ENCODE data around the gene GPC6.

Gene GPC6

DNA sequence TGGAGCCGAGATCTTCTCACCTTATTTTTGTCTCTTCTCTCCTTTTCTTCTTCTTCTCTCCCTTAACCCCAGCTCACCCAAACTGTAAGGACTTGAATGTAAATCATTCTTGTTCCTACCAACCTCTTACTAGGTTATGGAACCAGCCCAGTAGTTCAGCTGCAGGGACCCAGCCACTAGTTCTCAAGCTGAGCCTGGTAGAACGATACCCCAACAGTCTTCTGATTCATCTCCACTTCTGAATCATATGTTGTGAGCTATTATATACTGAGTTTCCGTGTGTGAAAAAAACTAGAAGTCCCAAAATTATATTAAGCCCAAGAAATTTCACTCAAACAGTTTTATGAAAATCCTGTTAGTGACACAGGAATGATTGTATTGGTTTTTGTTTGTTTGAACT lies 1185.1 kb downstream of the GPC6 start:
- TF ChIP-seq, protein P1, sequence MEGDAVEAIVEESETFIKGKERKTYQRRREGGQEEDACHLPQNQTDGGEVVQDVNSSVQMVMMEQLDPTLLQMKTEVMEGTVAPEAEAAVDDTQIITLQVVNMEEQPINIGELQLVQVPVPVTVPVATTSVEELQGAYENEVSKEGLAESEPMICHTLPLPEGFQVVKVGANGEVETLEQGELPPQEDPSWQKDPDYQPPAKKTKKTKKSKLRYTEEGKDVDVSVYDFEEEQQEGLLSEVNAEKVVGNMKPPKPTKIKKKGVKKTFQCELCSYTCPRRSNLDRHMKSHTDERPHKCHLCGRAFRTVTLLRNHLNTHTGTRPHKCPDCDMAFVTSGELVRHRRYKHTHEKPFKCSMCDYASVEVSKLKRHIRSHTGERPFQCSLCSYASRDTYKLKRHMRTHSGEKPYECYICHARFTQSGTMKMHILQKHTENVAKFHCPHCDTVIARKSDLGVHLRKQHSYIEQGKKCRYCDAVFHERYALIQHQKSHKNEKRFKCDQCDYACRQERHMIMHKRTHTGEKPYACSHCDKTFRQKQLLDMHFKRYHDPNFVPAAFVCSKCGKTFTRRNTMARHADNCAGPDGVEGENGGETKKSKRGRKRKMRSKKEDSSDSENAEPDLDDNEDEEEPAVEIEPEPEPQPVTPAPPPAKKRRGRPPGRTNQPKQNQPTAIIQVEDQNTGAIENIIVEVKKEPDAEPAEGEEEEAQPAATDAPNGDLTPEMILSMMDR (IDR thresholded peaks at IDR 0.05; ENCODE audit: borderline replicate concordance, insufficient read depth, low read depth, low read length): no peak
- no peak overlapping the region for H3K4me3 ChIP-seq (ENCODE audit: low read depth, low read length)

DNA sequence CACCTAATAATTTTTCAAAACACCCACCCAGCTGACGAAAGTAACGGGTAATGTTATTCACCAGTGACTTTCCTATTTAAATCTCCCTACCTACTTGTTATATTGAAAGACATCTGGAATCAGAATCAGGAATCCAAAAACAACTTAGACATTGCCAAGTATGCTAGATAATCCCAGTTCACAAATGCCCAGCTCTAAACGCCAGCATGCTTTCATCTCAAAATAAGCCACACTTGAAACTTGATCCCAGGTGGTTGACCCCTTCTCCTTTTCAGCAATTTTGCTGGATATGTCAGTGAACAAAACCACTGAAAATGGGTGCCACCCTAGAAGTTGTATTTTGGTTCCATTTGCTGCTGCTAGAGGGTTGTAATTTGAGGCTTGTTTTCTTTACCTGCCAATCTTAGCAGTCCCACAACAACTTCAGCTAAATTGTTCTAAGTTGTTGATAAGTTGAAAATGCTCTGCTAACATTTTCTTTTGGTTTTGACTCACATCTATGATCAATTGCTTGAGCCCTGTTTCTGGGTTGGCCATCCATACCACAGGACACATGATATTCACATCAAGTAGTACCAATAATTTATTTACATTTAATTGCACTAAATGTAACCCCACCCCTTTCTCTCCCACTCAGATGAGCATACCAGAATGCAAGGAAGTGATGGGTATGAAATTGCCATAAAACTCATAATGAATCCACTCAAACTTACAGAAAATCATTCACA lies 1186.4 kb downstream of the GPC6 start:
- TF ChIP-seq, protein P1 (IDR thresholded peaks at IDR 0.05; ENCODE audit: borderline replicate concordance, insufficient read depth, low read depth, low read length): no peak
- no peak overlapping the region for H3K4me3 ChIP-seq (ENCODE audit: low read depth, low read length)

DNA sequence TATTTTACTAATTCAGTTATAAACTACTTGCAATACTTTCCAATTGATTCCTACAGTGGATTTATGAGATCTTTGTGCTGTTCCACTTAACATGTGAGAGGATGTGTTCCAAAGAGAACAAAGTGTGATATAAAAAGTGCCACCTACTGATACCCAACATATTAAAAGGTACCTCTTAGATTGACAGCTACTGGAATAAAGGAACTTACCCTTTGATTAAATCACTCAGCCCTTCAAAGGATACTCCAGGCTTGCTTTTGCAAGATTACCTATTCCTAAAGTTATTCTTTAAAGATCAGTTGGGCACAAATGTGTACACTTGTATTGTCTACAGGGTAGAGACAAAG lies 1187.0 kb downstream of the GPC6 start:
- TF ChIP-seq, protein P1 (IDR thresholded peaks at IDR 0.05; ENCODE audit: borderline replicate concordance, insufficient read depth, low read depth, low read length): no peak
- no peak overlapping the region for H3K4me3 ChIP-seq (ENCODE audit: low read depth, low read length)

DNA sequence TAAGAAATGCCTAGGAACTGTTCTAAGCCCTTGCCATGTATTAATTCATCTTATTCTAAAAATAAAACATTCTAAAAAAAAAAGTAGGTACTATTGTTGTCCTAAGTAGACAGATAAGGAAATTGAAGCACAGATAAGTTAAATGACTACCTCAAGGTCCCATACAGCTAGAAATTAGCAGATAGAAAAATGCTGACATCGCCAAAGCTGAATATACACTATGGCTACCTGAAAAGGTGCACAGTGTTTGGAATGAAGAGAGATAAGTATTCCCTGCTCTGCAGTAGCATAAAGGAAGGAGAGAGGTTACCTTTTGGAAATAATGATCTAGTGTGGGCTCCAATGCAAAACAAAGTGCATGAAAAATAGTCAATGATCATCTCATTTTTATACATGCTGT lies 1187.5 kb downstream of the GPC6 start:
- TF ChIP-seq, protein P1 (IDR thresholded peaks at IDR 0.05; ENCODE audit: borderline replicate concordance, insufficient read depth, low read depth, low read length): no peak
- H3K4me3 ChIP-seq (ENCODE audit: low read depth, low read length): no peak overlapping the region

DNA sequence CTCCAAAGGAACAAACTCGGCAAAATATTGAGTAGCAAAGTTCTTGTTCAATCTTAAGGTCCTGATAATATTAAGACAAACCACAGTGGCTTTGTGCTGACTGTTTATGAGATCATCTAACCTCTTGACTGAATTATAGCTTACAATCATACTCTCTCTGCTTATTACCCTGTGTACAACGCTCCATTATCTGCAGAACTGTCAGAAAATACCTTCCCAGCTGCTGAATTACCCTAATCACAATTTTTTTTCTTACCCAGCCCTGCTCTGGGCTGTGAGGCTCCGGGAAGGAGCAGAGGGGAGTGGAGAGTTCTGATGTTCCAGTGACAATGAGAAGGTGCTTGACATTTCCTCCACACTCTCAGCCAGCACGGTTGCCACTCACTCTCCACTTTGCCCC lies 1188.1 kb downstream of the GPC6 start:
- no peak overlapping the region for H3K4me3 ChIP-seq (ENCODE audit: low read depth, low read length)
- TF ChIP-seq, protein P1 (IDR thresholded peaks at IDR 0.05; ENCODE audit: borderline replicate concordance, insufficient read depth, low read depth, low read length): no peak

DNA sequence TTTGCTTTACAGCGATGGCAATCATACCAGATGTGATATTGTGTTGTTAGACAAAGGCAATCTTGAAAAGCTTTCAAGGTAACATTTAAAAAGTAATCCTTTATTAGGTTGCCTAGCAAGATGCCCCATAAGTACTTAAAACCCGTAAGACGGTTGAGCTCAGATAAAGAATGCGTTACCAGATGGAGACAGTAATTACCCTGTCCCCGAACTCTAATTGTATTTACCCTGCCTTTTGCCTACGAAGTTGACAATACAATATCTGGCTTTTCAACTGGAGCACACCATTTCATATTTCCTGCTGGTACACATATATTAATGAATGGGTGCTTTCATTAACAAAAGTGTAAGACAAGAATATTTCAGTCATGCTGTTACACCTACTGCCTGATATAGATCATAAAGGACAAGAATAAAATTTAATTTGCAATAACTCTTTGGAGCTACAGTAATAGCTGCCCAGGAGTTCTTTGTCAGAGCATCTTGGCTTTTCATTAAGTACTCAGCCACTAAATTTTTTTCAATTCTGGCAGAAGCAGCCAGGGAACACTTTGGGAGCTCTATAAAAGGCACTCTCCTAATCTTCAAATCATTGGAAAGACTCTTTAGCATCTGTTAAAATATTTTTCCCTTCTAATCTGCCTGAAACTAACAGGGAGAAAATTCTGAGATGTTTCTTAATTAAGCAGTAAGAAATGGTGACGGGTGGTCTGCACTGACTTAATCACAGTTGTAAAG lies 1189.1 kb downstream of the GPC6 start:
- no peak overlapping the region for H3K4me3 ChIP-seq (ENCODE audit: low read depth, low read length)
- TF ChIP-seq, protein P1 (IDR thresholded peaks at IDR 0.05; ENCODE audit: borderline replicate concordance, insufficient read depth, low read depth, low read length): no peak

Data from GM12875 (cell line).